ENCODE results near the gene PRMT7.

The PRMT7 gene

DNA sequence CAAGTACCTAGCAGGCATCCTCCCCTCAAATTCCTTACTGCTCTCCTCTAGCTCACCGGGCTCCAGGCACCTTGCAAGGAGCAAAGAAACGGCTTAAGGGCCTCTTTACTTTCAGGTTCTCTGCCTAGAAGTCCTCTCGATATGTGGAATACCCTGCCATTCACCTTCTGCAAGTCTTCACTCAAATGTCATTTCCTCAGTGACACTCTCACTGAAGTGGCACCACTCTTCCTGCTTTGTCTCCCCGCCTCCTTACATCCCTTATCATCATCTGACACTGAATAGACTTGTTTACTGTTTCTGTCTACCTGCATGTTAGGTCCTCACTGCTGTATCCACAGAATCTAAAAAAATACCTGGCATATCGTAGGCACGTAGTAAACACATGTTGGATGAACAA, 1.0 kb upstream of the PRMT7 start:
- DNase-seq: no peak

- no peak for DNase-seq
Observed at GRCh38 chr16:68310437-68310773, 414 bp upstream of the PRMT7 start.

DNA sequence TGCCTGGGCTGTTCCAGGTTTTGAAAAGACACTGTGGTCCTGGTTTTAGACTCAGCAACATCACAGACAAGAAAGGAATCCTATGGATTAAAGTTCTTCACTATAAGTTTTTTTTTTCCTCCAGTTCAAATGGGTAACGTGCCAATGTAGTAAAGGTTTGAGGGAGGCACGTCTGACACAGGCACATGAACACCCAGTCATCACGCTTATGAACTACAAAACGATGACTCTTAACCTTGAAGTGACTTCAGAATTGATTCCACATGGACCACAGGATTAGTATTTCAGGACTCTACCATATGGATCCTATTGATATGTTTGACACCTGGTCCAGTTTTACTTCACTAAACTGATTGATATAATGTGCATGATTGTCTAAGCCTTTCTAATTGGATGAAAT, 2.3 kb downstream of the PRMT7 start:
- DNase-seq: no peak

DNA sequence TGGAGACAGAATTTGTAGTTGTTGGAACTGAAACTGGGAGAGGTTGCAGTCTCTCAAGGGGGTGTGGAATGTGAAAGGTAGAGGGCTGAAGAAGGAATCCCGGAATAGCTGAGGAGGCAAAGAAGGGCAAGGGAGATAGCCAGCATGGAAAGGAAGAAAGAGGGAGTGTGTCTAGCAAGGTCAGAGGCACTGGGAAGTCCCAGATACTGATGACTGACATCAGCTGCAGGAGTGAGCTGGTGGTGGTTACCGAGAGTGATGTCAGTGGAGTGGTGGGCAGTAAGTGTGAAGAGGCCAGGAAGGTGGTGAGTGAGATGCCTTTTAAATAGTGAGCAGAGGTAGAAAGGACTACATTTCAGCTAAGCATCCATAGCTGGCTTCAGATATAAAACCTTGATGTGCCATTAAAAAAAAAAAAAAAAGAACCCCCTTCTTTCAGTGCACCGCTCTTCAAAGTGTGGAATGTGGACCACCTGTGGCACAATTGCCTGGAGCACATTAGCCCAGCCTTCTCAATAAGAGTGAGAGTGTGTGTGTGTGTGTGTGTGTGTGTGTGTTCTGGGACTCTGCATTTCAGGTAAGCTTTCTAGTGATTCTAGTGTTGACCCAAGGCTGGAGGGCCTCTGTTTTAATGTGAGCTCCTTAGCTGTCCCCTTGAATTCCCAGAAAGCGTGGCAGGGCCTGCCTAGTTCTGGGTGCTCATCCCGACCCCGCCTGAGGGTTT, 8.5 kb downstream of the PRMT7 start:
- no peak for DNase-seq

- DNase-seq: no peak
Observed at GRCh38 chr16:68324336-68324735, 13.5 kb downstream of the PRMT7 start.

DNA sequence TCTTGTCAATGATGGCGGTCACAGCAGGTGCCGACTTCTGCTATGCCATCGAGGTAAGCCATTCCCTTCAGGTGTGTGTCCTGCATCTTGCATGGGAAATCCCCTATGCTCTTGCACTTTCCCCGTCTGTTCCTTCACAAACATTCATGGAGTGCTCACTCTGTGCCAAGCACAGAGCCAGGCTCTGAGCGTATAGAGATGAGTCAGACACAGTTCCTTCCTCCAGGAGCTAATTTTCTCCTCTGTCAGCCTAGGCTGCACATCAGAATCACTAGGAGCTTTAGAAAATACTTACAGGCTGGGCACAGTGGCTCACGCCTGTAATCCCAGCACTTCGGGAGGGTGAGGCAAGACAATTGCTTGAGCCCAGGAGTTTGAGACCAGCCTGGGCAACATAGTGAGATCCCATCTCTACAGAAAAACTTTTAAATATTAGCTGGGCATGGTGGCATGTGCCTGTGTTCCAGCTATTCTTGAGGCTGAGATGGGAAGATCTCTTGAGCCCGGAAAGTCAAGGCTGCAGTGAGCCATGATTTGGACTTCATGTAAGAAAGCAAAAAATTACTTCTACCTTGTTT, 14.1 kb downstream of the PRMT7 start:
- DNase-seq: no peak

GRCh38 chr16:68328151-68328859, 17.5 kb downstream of the PRMT7 start:
- DNase-seq: peak; percentile 64

GRCh38 chr16:68328860-68329390, 18.1 kb downstream of the PRMT7 start:
- DNase-seq: no peak

DNA sequence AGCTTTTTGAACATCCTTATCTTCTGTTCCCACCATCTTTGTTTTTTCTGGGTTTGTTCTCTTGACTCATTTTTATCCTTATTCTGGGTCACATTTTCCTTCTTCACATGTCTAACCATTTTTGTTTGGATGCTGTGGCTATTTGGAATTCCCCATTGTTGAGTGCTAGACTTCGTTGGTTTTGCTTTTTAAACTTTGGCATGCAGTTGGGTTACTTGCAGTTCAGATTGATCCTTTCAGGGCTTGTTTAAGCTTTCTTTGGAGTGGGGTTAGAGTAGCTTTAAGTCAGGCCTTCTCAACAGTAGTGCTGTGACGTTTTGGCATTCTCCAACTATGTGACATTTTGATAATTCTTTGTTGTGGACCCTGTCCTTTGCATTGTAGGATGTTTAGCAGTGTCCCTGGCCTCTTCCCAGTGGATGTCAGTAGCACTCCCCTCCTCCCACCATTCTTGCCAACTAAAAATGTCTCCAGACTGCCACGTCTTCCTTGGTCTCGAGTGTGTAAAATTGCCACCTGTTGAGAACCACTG, 21.1 kb downstream of the PRMT7 start:
- DNase-seq: no peak

DNA sequence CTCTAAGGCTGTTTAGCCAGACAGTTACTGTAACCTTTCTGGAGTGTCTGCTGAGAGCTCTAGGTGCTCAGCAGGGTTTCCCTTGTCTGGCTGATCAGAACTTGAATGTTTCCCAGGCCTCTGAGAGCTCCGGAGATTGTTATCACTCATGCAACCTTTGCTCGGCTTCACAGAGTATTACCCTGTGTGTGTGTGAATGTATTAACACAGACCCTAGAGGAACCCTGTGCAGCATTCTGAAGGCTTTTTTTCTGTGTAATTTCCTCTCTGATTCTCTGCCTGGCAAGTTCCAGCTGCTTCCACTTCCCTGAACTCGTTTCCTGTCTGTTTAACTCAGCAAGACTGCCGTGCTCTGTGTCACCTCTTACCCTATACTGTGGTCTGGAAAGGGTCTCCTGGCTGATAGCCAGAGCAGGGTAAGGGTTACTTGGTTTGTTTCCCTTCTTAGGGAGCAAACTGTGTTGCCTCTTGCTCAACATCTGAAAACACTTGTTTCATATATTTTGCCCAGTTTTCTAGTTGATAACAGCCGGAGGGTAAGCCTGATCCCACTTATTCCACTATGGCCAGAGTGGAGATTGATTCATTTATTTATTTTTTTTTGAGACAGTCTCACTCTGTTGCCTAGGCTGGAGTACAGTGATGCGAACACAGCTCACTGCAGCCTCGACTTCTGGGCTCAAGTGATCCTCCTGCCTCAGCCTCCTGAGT, 21.7 kb downstream of the PRMT7 start:
- no peak for DNase-seq

- no peak for DNase-seq
Observed at GRCh38 chr16:68335175-68335574, 24.4 kb downstream of the PRMT7 start.

DNA sequence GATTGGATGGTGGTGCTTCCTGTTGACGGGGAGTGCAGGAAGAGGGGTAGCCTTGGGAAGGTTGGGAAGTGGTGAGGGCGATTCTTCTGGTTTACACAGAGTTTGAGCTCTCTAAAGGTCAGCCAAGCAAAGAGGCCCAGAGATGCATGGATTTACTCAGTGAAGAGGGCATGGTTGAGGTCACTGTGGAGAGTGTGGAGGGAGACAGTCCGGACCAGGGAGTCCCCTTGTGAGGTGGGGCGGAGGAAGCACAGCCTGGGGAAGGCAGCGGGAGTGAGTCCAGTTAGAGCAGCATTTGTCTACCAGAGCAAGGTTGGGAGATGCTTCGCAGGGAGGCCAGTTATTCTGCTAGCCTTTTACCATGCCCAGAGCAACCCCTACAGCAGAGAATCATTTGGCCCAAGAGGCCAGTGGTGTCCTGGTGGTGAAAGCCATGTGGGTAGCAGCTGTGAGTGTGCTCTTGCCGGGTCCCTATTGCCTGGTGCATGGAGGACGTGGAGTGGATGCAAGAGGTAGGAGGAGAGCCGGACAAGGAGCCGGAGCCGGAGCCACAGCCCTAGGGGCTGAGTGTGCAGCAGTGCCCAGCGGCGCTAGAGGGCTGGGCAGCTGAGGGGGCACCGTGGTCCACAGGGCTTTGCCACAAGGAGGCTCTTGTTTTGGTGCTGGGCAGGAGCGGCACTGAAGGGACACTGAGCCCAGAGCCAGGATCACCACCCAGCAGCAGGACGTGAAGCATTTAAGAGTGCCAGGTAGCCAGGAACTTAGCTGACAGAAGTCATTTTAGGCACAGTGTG, 27.7 kb downstream of the PRMT7 start:
- DNase-seq: no peak

- no peak for DNase-seq
Observed at GRCh38 chr16:68339214-68339613, 28.4 kb downstream of the PRMT7 start.

- no peak for DNase-seq
Observed at GRCh38 chr16:68342620-68343019, 31.8 kb downstream of the PRMT7 start.

- DNase-seq: no peak
Observed at GRCh38 chr16:68343137-68343536, 32.3 kb downstream of the PRMT7 start.

GRCh38 chr16:68344252-68344651, 33.4 kb downstream of the PRMT7 start:
- no peak for DNase-seq

DNA sequence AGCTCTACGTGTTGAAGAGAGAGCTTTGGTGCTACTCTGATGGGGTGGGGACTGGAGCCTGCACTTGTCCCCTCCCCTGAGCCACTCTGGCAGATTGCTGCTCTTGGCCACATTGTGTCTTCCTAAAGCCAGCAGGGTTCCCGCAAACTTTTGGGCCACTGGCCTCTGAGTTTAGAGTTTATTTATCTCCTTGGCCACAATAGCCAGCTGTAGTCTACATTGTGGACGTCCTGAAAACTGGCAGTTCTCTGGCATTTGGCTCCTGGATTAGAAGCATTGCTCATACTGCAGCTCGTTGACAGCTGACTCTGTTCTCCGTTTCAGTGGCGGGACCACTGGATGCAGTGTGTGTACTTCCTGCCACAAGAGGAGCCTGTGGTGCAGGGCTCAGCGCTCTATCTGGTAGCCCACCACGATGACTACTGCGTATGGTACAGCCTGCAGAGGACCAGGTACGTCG, 34.6 kb downstream of the PRMT7 start:
- DNase-seq: no peak

- no peak for DNase-seq
Observed at GRCh38 chr16:68345958-68346635, 35.3 kb downstream of the PRMT7 start.

DNA sequence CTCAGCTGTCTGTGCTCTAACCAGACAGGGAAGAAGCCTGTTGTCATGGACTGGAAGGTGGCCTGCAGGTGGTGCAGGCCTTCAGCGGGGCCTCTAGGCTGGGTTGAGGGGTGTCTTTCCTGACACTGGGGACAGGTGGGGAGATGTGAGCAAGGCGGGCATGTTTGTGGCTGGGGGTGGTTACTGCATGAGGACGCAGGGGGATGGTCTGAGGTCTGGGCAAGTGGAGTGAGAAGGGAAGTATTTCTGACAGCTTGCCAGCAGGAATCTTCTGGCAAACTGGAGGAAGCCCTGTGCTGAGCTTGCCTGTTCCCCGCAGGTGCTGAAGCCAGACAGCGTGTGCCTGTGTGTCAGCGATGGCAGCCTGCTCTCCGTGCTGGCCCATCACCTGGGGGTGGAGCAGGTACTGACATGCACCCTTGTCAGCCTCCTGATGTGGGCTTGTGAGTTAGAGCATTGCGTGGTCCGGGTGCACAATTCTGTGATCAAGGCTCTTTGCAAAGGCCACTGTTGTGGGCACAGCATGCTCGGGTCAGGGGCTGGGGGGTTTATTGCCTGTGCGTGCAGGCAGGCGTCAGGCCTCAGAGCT, 36.2 kb downstream of the PRMT7 start:
- no peak for DNase-seq

GRCh38 chr16:68347605-68348004, 36.8 kb downstream of the PRMT7 start:
- DNase-seq: no peak

Data from activated effector memory CD4-positive, alpha-beta T cell treated with Interleukin-2 at 50 U/mL for 16 hours (primary cell).